Upper lobe of left lung (tissue), 6 donors: ENCODE results near the gene CD302. TPM values are rescaled to one million over a fixed set of nuclear protein-coding genes. Genes with fewer than 3 reads are reported as not detected.

Experiments used
- ATAC-seq, 2 donors: fragments of 200-7000 bp; cut with Tn5 transposase; one replicate each; pipeline ENCODE4 v1.9.1; 2022; ENCODE audit warnings: mild to moderate bottlenecking in 2 of 2, moderate library complexity in 2 of 2; ENCODE audit not compliant: low FRiP score in 2 of 2
- DNase-seq, 2 donors: peaks; one replicate each; pipeline ENCODE4 v3.0.0-alpha.2; 2019 to 2020
- H3K27ac ChIP-seq, 4 donors: fragments of 200-600 bp; sonication (generic); one replicate each; pipeline ENCODE4 v1.5.1; 2016 to 2019
- H3K27me3 ChIP-seq, 4 donors: fragments of 200-600 bp; sonication (generic); one replicate each; pipeline ENCODE4 v1.5.1; 2017 to 2019
- H3K36me3 ChIP-seq, 4 donors: fragments of 200-600 bp; sonication (generic); one replicate each; pipeline ENCODE4 v1.5.1; 2016 to 2019
- H3K4me1 ChIP-seq, 4 donors: fragments of 200-600 bp; sonication (generic); one replicate each; pipeline ENCODE4 v1.5.1; 2018 to 2019
- H3K4me3 ChIP-seq, 4 donors: fragments of 200-600 bp; sonication (generic); one replicate each; pipeline ENCODE4 v1.5.1; 2017 to 2019; ENCODE audit warnings: mild to moderate bottlenecking in 2 of 4, moderate library complexity in 1 of 4
- H3K9me3 ChIP-seq, 4 donors: fragments of 200-600 bp; sonication (generic); one replicate each; pipeline ENCODE4 v1.5.1; 2018 to 2019
- CTCF ChIP-seq, 6 experiments: fragments of 450-650 bp in 4 of 6; fragments of 200-600 bp in 2 of 6; sonication (generic) in 2 of 6; IDR thresholded peaks; one replicate each; pipeline ENCODE4 v1.5.1; 2016 to 2019; ENCODE audit warnings: antibody characterized with exemption in 6 of 6
- EP300 ChIP-seq, 4 donors: sonication (generic); formaldehyde crosslinking; IDR thresholded peaks; one replicate each; pipeline ENCODE4 v1.5.1; 2017; ENCODE audit warnings: antibody characterized with exemption in 4 of 4, control low read depth in 2 of 4
- POLR2A ChIP-seq, 4 donors: fragments of 450-650 bp; IDR thresholded peaks; one replicate each; pipeline ENCODE4 v1.5.1; 2016 to 2017; ENCODE audit warnings: antibody characterized with exemption in 4 of 4, mild to moderate bottlenecking in 2 of 4
- POLR2AphosphoS5 ChIP-seq, 2 donors: sonication (generic); formaldehyde crosslinking; IDR thresholded peaks; one replicate each; pipeline ENCODE4 v1.5.1; 2017; ENCODE audit warnings: antibody characterized with exemption in 2 of 2
- WGBS, 2 donors: methylation state at CpG; one replicate each; pipeline ENCODE4 v1.1.5; 2017 to 2018; 5-methylcytosine and 5-hydroxymethylcytosine counted together
- total RNA-seq, 6 donors: library from RNA; depleted of rRNA in 4 of 6; stranded (reverse); fragments of >200 nt in 4 of 6; gene quantifications; one replicate each; pipeline versions ENCODE4 v1.1.0 to v1.2.1, GENCODE V29; 2016 to 2021
- donor health status: DM: no; HTN: no; CAD: no; lungs with moderate emphysema.
- donor health status: DM: no; HTN: yes; CAD: no; lungs with severe emphysema.

The CD302 gene
- total RNA-seq, 6 donors from 2014 or later = 36.7 to 142 (median 83.0) TPM

- no peak for ATAC-seq
- H3K4me3 ChIP-seq = no peak overlapping the region
- no peaks in the 10 kb centered on the region for H3K27me3 ChIP-seq
- no peak overlapping the region for H3K27ac ChIP-seq
- DNase-seq = no peak
- TF ChIP-seq CTCF (IDR thresholded peaks at IDR 0.05) (no peak), POLR2AphosphoS5 (IDR thresholded peaks at IDR 0.05) (no peak), EP300 (IDR thresholded peaks at IDR 0.05) (no peak), POLR2A (IDR thresholded peaks at IDR 0.05) (no peak)
- H3K36me3 ChIP-seq = peaks cover 0 to 12% (median 4%) of the 10 kb centered on the region in 4 donors
- H3K4me1 ChIP-seq = peaks cover 11 to 34% (median 15%) of the 10 kb centered on the region in 4 donors
- 61 to 82% methylated on average over 1 of the region's 1 CpG for WGBS, 2 donors
- no peaks in the 10 kb centered on the region for H3K9me3 ChIP-seq
Observed at GRCh38 chr2:159783556-159783955, 14.5 kb downstream of the CD302 start.

GRCh38 chr2:159776321-159776720 is 21.7 kb downstream of the CD302 start:
- Histone ChIP-seq H3K27me3 (no peaks in the 10 kb centered on the region), H3K9me3 (no peaks in the 10 kb centered on the region), H3K27ac (no peak overlapping the region), H3K4me1 (no peaks in the 10 kb centered on the region), H3K36me3 (peaks cover 5 to 37% (median 10%) of the 10 kb centered on the region in 4 donors), H3K4me3 (no peak overlapping the region)
- TF ChIP-seq POLR2AphosphoS5 (IDR thresholded peaks at IDR 0.05) (no peak), EP300 (IDR thresholded peaks at IDR 0.05) (no peak), POLR2A (IDR thresholded peaks at IDR 0.05) (no peak), CTCF (IDR thresholded peaks at IDR 0.05) (no peak)
- DNase-seq = no peak
- 89 to 91% methylated on average over 3 of the region's 3 CpGs for WGBS, 2 donors
- ATAC-seq = no peak

DNA sequence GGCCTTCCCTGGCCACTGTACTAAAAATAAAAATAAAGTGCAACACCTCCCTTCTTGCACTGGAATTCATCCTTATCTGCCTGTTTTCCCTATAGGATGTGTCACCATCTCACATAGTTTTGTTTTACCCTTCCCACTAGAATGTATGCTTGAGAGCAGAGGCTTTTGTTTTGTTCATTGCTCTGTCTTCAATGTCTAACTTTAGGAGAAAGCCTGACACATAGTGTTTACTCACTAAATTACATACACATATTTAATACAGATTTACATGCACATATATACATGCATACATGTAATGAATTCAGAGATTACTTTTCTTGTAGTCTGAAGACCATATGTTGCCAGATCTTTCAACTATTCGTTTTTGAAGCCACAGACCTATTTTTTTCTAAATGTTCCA is 23.0 kb downstream of the CD302 start:
- no peak overlapping the region for H3K4me3 ChIP-seq
- H3K36me3 ChIP-seq = peaks cover 5 to 30% (median 8%) of the 10 kb centered on the region in 4 donors
- no peaks in the 10 kb centered on the region for H3K9me3 ChIP-seq
- no peak overlapping the region for H3K27ac ChIP-seq
- ATAC-seq (no peak), DNase-seq (no peak)
- 80 to 88% methylated on average over 1 of the region's 1 CpG for WGBS, 2 donors
- no peaks in the 10 kb centered on the region for H3K4me1 ChIP-seq
- no peaks in the 10 kb centered on the region for H3K27me3 ChIP-seq
- TF ChIP-seq EP300 (IDR thresholded peaks at IDR 0.05) = no peak
- no peak for TF ChIP-seq POLR2AphosphoS5 (IDR thresholded peaks at IDR 0.05)
- no peak for TF ChIP-seq POLR2A (IDR thresholded peaks at IDR 0.05)
- no peak for TF ChIP-seq CTCF (IDR thresholded peaks at IDR 0.05)

DNA sequence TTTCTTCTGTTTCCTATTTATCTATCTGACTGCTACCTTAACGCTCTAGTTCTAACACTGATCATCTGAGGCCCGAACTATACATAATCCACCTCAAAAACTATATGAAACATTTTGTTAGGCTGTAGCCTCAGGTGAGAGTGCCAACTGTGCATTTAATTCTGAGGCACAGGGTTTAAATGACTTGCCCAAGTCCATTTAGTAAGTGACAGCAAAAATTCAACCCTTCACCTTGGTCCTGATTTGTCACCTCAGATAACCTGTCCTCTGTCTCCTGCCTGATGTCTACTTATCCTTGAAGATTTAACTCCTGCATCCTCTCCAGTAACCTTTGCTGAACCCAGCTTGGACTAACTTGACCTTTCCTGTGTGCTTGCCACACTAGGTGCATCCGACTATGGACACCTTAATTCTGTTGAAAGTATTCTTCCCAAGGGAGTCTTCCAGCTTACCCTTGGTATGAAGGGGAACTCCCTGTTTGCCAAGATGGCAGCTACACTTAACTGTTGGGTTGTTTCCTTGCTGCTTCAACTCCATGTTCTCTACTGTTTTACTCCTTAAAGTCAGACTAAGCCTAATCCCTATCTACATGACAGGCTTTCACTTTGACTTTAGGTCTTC is 23.5 kb downstream of the CD302 start:
- no peak for ATAC-seq
- H3K27me3 ChIP-seq = no peaks in the 10 kb centered on the region
- 81 to 96% methylated on average over 3 of the region's 3 CpGs for whole genome bisulfite sequencing, 2 donors
- H3K9me3 ChIP-seq = no peaks in the 10 kb centered on the region
- H3K4me1 ChIP-seq = no peaks in the 10 kb centered on the region
- no peak overlapping the region for H3K27ac ChIP-seq
- DNase-seq = no peak
- TF ChIP-seq CTCF (IDR thresholded peaks at IDR 0.05) (no peak), EP300 (IDR thresholded peaks at IDR 0.05) (no peak), POLR2AphosphoS5 (IDR thresholded peaks at IDR 0.05) (no peak)
- H3K4me3 ChIP-seq = no peak overlapping the region
- peaks cover 2 to 25% (median 7%) of the 10 kb centered on the region in 4 donors for H3K36me3 ChIP-seq

GRCh38 chr2:159773886-159774285 is 24.1 kb downstream of the CD302 start:
- H3K27ac ChIP-seq = peak overlapping the region in 1 of 4 donors; percentile 14
- TF ChIP-seq CTCF (IDR thresholded peaks at IDR 0.05) = no peak
- TF ChIP-seq POLR2A (IDR thresholded peaks at IDR 0.05) = no peak
- no peak for TF ChIP-seq EP300 (IDR thresholded peaks at IDR 0.05)
- no peaks in the 10 kb centered on the region for H3K4me1 ChIP-seq
- no peak for ATAC-seq
- WGBS, 2 donors = 86 to 90% methylated on average over 3 of the region's 3 CpGs
- DNase-seq = no peak
- no peaks in the 10 kb centered on the region for H3K27me3 ChIP-seq
- H3K9me3 ChIP-seq = no peaks in the 10 kb centered on the region
- no peak overlapping the region for H3K4me3 ChIP-seq
- peaks cover 2 to 26% (median 7%) of the 10 kb centered on the region in 4 donors for H3K36me3 ChIP-seq
